Stimulated activated CD4-positive, alpha-beta T cell treated with anti-CD3 and anti-CD28 coated beads, Interleukin-4, amount 100 ng/mL, for 48 hours (primary cell): ENCODE results near the gene EGFLAM.
A peak's percentile ranks its signal among the peaks of the same experiment; 100 is the strongest.

Experiments used
- DNase-seq, 2 donors: peaks; one replicate each; pipeline ENCODE4 v3.0.0-alpha.2; 2020; ENCODE audit warnings: low read depth in 2 of 2

The EGFLAM gene

DNA sequence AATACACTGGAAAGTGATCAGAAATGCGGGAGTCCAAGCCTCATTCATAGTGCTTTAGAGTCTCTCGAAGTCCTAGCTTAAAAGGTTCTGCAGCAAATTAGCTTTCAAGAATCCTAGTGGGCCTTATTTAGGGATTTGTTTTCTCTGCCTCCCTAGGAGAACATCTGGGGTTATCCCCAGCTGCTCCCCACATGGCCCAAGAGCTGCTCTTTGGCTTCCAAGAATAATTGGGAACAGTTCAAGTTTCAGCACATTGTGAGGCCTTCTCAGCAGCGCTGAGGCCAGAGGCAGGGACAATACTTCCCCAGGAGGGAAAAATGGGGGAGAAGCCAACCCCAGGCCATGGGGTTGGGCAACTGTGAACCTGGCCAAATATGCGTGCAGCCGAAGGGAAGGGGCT, 189.4 kb downstream of the EGFLAM start:
- no peak for DNase-seq

DNA sequence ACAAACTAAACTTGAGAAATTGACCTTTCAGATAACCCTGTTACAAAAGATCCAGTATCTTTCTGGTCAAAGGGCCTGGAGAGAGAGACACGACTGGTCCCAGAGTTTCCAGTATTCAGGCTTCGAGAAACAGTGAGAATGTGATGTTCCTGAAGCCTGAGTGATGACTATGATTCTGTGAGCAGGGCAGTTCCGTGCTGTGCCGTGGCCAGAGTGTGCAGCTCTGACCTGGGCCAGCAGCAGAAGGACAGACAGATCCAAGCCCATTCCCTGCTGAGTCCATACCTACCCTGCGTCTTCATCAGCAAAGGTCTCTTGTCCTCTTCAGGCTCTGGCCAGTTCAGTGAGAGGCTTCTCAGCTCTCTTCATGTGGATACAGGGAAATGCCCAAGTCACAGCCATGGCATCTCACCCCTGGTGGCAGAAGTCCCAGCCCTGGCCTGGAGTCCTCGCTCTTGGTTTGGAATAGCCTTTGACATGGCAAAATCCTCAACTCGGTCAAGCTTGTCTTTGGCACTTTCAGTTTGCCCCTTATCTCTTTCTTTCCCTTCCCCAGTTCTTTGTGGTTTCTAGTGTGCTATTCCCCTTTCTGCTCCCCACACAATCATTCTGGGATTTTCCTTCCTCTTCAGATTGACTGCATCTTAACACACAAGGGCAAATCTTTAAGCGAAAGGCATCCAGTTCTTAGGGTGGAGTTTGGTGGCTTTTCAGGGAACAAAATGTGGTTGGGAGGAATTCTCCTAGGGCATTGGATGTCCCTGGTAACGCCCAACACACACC, 190.4 kb downstream of the EGFLAM start:
- no peak for DNase-seq

DNA sequence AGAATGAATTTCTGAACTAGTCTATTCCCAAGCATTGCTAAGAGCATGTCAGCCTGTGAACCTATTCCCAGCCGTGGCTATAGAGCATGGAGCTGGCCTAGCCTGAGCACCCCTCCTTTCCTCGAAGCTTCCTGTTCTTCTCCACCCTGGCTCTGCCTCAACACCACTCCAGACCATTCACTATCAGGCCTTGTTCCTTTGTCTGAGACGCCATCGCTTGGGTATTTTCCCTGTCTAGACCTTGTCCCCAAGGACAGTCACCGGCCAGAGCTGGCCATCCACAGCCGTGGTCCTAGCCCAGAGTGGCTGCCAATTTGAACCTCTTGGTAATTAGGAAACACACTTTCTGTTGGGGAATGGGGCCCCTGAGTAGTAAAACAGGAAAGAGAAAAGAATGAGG, 192.3 kb downstream of the EGFLAM start:
- DNase-seq, result no peak

DNA sequence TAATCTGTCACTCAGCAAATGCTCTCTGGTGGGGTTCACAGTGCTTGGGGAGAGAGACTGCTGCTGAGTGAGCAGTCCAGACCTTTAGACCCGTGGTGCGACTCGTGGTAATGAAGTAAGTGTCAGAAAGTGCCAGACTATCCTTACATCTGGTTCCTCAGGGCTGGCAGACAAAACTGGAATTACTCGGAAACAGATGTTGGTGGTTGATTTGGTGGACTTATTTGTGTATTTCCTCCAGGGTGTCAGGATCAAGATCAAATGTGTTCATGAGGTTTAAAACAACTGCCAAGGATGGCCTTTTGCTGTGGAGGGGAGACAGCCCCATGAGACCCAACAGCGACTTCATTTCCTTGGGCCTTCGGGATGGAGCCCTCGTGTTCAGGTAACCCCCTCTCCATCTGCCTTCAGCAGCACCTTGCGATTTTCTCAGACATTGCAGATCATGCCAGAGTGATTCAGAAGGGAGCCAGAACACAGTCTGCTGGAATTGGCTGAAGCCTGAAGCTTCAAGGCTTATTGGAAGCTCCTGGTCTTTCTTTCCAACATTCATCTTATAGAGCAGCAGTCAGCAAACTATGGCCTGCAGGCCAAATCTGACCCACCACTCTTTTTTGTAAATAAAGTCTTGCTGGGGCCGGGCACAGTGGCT, 192.8 kb downstream of the EGFLAM start:
- no peak for DNase-seq

DNA sequence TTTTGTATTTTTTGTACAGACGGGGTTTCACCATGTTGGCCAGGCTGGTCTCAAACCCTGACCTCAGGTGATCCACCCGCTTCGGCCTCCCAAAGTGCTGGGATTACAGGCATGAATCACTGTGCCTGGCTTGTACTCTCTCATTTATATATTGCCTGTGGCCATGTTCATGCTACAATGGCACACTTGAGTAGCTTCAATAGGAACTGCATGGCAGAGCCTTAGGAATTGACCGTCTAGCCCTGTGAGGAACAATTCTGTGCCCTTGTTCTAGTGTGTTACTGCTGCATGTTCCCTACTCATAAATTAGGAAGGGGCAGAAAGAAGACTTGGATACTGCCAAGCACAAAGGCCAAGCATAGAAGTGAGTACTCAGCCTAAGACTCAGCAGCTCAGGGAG, 193.8 kb downstream of the EGFLAM start:
- DNase-seq, result no peak

DNA sequence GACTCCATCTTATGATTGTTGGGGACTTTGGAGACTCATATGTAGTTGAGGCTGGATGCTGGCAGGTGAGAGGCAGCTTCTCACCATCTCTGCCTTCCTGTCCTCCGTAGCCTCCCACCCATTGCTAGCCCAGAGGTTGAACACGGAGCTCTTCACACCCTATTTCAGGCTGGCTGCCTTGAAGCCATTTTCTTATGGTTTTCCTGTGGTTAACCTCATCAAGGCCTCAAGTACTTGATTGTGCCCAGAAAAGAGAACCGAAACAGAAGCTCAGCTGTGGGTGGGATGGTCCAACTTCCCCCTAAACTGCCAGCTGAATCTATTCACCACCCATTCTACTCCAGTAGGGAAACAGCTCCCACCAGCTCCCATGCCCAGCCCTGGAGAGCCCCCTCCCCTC, 195.1 kb downstream of the EGFLAM start:
- DNase-seq, result peak; percentile 6 to 11

DNA sequence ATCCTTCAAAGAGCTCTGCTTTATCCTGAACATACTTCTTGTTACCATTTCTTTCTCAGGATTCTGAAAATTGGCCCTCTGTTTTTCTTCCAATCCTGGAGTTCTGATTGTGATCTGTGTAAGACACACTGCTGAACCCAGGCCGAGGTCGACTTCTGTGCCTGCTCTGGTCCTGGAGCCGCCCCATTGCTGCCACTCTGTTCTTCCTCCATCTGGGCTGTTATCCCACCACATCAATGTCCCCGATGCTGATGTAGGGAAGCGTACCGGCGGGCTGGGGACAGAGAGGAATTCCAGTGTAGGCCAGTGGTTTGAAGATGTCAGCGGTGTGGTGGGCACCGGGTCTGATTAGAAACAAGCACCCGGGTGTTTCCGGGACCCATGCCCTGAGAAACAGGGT, 195.6 kb downstream of the EGFLAM start:
- DNase-seq, result no peak

DNA sequence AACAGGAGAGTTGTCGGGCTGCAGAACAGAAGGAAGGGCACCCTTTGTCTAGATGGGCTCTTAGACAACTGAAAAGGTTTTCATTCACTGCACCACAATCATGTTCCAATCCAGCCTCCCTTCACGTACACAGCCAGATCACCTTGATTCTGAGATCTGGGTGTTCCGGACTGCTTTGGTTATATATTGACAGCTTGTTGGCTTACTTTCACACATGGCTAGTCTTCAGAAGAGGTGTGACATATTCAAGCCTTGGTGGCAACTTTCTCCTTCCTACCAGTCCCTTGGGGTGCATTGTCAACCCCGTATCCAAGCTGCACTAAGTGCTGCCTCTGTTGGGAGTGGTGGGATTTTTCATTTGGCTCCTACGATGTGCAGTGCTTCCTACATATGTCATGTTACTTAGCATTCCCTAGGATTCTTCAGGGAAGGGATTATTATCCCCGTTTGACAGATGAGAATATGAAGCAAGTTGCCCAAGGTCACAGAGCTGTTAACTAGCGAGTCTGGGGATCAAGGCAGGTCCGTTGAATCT, 197.5 kb downstream of the EGFLAM start:
- no peak for DNase-seq

DNA sequence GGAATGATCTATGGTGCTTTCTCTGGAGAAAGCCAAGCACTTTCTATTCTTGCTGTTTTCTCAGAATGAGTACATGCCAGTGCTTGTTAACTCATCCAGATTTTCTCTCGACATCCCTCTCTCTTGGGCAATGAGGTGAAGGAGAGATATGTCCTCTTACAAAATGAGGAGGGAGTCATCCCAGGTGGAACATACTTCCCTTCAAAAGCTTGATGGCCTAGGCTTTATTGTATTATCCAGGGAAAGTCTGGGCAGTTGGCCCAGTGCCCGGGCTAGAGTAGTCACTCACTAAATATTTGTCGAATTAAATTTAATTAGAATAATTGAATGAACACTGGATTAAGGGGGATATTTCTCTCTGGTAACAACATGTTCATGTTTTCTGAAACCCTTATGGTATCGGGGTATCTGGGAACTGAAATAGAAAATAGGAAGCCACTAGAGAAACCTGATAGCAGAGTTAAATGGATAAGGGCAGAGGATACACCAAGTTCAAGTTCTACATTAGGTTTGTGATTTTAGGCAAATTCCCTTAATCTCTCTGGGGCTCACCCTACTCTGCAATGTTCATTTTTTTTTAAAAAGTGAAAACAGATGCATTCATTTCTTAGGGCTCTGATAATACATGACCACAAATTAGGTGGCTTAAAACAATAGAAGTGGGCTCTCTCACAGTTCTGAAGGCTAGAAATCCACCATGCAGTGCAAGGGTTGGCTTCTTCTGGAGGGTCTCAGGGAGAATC, 198.5 kb downstream of the EGFLAM start:
- DNase-seq, result no peak

DNA sequence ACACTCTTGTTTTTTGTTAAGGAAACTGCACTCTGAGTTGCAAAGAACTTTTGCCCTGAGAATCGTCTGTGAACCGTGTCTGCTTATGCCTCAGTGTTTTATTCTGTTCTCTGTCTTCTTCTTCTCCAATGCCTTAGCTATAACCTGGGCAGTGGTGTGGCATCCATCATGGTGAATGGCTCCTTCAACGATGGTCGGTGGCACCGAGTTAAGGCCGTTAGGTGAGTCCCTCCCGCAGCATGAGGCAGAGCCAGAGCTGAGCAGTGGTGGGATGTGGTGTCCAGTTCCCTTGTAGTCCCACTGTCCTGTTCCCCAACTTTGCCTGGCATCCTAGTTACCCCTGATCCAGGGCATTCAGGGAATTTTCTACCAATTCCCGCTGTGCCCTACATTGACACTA, 199.8 kb downstream of the EGFLAM start:
- DNase-seq, result no peak

DNA sequence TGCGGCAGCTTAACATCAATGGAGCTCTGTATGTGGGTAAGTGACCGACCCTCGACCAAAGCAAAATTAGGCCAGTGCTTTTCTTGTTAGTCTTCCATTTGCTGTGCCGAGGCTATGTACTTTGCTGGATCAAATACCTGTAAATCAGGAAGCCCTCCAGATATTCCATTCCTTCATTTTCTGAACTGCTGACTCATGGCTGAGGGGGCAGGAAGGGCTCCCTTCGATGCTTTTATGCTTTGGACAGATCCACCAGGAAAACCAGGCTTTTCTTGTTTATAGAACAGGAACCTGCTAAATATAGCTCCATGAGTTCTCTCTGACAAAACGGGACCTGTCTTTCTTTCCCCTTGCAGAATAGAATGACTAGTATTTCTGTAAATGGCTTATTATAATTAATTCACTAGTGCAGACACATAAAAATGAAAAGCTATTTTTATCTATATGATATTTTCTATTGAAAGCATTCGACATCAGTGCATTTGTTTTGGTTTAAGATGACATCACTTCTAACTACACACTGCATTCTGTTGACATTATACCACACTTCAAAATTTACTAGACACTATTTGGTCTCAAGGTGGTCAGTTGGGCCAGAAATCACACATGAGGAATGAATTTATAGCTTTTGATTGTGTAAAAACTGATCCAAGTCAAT, 204.7 kb downstream of the EGFLAM start:
- no peak for DNase-seq

DNA sequence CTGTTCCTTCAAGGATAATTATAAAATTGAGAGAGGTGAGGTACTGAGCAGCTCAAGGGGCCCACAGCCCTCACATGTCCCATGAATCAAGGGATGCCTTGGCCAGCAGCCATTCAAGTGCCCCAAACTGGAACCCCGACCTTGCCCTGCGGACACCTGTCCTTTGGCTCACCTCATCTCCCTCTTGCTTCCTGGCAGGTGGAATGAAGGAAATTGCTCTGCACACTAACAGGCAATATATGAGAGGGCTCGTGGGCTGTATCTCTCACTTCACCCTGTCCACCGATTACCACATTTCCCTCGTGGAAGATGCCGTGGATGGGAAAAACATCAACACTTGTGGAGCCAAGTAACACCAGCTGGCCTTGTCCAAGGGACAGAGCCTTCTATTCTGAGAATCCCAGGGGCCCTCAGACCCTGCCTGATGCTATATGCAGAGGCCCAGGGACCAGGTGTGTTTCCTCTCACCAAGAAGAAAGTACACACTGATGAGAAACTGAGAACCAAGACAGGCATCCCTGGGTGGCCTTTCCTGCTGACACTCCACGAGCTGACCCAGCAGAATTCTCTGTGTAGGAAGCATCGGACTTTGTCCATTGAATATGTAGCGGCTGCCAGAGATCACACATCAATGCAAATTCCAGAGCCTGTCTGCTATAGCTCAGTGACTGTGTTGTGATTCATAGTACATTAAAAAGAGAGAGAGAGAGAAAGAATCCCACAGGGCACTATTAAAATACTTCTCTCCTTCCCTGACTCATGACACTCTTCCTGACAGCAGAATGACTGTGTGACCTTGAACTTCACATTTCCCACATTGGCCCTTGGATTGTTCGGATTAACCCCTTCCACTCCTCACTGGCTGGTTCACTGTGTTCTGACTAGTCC, 205.5 kb downstream of the EGFLAM start:
- no peak for DNase-seq

DNA sequence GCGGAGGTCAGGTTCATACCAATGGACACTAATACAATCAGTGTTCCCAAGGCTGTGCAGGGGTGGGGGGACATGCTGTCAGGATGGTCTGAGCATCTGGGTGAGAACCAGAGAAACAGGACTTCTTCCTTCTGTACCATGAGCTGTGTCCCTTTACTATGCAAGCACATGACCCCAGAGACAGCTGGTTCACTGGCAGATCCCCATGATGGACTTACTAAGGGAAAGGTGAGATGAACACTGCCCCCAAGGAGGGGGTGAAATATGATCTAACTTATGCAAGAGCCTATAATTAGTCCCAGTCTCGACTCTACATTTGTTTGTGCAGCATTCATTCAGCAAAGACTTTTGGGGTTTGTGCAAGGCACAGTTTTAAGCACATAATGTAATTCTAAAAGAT, 206.7 kb downstream of the EGFLAM start:
- no peak for DNase-seq

DNA sequence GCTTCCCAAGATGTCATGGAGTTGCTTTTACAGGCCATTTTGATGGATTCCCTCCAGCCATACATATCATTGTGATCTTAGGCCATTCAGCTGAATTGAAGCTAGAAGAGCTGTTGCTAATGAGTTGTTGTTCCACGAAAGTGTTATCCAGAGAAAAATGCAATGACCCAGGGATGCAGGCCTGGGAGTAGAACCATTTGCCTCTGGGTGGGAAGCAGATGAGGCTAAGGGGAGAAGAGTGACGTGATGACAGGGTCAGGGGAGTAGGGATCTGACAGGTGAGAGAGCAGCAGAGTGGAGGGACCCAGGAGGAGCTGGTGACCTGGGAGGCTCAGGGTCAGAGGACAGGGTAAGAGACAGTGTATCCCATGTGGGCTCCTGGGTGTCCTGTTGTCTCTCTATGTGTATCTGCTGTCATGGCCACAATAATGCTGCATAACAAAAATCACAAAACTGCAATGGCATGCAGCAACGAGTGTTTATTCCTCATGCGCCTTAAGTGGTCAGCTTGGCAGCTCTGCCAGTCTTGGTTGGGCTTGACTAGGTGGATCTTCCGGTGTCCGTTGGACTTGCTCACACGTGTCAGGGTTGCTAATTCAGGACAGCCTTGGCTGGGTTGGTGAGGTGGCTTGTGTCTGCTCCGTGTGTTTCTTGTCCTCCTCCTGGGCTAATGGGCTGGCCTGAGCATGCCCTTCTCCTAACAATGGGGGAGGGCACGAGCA, 207.5 kb downstream of the EGFLAM start:
- no peak for DNase-seq

DNA sequence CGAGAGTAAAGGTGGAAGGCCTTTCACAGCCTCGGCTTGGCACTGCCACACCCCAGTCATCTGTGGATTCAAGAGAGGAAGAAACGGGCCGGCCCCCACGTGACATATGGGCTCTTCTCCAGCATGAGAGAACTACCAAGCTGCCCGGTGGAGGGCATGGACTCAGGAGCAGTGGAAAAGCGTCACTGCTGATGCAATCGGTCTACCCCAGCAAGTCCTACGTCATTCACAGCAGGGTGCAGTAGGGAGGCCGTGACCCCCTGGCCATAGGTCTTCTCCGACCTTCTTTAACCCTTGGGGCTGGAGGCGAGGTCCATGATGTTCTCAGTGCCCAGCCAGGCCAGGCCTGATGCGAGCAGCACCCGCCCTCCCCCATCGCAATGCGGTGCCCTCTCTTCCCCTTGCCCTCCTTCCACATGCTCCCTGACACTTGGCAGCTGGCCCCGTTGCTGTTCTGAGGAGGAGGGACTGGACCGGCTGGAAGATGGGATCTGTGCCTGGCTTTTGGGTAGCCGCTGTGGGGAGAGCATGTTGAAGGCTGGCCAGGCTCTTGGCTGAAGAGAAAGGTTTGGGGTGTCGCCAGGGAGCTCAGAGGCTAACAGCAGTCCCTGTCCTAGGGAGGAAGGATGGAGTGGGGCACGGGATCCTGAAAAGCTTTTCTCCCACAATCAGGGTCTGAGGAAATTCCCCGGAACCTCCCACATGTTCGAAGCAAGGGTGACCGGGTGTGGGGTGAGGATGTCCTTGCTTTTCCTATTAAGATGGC, 208.2 kb downstream of the EGFLAM start:
- no peak for DNase-seq

DNA sequence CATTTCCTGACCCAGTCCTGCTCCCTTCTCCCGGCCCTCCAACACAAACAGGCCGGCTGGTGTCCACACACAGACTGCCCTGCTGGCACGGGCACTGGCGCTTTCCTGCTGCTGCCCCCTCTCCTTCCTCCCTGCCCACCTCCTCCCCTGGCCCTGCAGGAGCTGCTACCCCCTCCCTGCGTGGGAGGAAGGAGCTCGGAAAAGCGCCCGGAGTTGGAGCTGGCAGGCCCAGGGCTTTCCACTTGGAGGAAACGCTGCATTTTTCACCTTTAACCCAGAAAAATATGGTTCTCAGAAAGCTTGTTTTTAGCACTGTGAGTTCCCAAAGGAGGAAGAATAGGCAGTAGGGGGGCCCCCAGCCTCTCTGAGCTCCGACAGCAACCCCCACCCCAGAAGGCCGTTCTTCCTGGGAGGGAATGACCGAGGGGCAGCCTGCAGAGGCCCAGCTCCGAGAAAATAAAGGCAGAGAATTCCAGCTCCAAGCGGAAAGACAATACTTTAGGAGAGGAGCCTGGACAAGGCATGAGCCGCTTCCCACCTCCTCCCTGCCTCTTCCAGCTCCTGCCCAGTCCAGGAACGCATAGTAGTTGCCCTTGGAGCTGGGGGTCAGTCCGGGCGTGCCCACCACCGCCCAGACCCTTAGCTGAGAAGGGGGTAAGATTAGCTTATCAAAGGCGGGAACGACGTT, 209.1 kb downstream of the EGFLAM start:
- DNase-seq, result no peak

DNA sequence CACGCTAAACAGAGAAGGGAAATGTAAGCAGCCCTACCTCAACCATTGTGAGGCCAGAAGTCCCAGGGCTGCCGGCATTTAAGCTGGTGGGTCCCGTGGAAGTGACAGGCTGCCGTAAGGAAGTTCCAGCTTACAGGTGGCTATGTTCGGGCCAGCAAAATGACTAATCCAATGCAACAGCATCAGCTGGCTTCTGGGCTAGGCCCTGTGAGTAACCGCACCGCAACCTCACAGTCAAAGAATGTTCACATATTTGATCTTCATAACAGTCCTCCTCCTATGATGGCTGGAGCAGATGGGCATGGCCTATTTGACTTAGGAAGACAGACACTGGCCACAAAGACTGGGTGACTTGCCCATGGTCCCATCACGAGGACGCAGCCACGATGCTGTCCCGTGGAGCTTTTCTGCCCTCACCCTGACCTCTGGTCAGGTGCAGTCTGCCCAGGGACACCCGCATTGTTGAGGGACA, 209.9 kb downstream of the EGFLAM start:
- no peak for DNase-seq

DNA sequence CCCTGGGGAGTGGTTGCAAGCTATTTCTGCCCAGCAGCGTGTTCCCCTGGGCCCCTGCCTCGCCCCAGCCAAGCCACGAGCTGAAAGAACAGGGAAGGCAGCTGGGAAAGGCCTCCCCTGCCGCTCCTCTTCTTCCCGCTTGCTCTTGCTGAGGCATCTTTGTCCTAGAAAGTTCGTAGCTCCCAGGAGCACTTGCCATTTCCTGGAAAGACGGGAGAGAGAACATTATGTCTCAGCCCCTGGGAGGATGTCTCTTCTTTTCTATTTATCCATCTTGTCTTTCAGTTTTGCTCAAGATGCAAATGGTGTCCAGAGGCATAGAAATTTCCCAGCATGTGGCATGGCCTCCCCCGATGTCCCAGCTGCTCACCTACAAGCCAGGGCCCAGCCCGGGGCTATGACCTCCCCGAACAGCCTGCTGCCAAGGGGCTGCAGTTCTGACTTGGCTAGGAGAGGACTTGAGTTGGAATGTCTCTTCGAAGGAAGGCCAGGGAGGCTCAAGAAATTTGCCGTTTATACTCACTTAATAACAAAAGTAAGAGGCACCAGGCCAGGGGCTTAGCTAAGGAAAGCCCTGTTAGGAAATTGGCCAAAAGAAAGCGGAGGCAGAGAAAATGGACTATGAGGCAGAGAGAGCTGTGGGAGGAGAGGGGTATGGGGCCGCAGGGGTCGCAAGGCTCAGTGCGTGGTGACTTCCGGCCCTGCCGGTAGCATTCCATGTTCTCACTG, 210.8 kb downstream of the EGFLAM start:
- DNase-seq, result no peak
